OCI-LY1 (cell line): Measurements from ENCODE around the gene COL26A1.

Experiments
- H2AFZ ChIP-seq: fragments of 200-600 bp; sonication (generic), shearing (Covaris generic); 2 replicates; pipeline ENCODE4 v1.6.0; 2014; ENCODE audit warnings: antibody characterized with exemption, mild to moderate bottlenecking, low read length
- H3F3A ChIP-seq: fragments of 200-600 bp; sonication (generic), shearing (Covaris generic); 2 replicates; pipeline ENCODE4 v1.6.0; 2014; ENCODE audit warnings: mild to moderate bottlenecking, antibody characterized with exemption, low read length, moderate library complexity; ENCODE audit not compliant: insufficient read depth
- H3K27ac ChIP-seq: fragments of 200-600 bp; sonication (generic); 2 replicates; pipeline ENCODE4 v1.5.1; 2014; ENCODE audit warnings: low read length, mixed run types, mild to moderate bottlenecking, low read depth; ENCODE audit not compliant: poor library complexity, severe bottlenecking
- H3K27me3 ChIP-seq: fragments of 200-600 bp; sonication (generic); 2 replicates; pipeline ENCODE4 v1.6.0; 2014; ENCODE audit warnings: antibody characterized with exemption, mild to moderate bottlenecking, low read length, moderate library complexity; ENCODE audit not compliant: insufficient read depth
- H3K36me3 ChIP-seq: fragments of 200-600 bp; sonication (generic); 2 replicates; pipeline ENCODE4 v1.6.1; 2014; ENCODE audit warnings: mild to moderate bottlenecking, antibody characterized with exemption, low read length, moderate library complexity, mixed read lengths; ENCODE audit not compliant: insufficient read depth
- H3K4me1 ChIP-seq: fragments of 200-600 bp; sonication (generic); 2 replicates; pipeline ENCODE4 v1.5.1; 2014; ENCODE audit warnings: mild to moderate bottlenecking, low read length, moderate library complexity; ENCODE audit not compliant: insufficient read depth, severe bottlenecking
- H3K4me2 ChIP-seq: fragments of 200-600 bp; sonication (generic), shearing (Covaris generic); 2 replicates; pipeline ENCODE4 v1.6.1; 2014; ENCODE audit warnings: low read length
- H3K4me3 ChIP-seq: fragments of 200-600 bp; sonication (generic); 2 replicates; pipeline ENCODE4 v1.5.1; 2014; ENCODE audit warnings: low read length, low read depth, mild to moderate bottlenecking, mixed read lengths; ENCODE audit not compliant: poor library complexity, severe bottlenecking
- H3K79me2 ChIP-seq: fragments of 200-600 bp; shearing (Covaris generic); 2 replicates; pipeline ENCODE4 v1.6.1; 2016; ENCODE audit warnings: mixed run types, low read length, mixed read lengths; ENCODE audit not compliant: insufficient read depth
- H3K9ac ChIP-seq: fragments of 200-600 bp; sonication (generic), shearing (Covaris generic); 2 replicates; pipeline ENCODE4 v1.6.1; 2014; ENCODE audit warnings: mild to moderate bottlenecking, low read length, mixed read lengths
- H3K9me2 ChIP-seq: fragments of 200-600 bp; sonication (generic), shearing (Covaris generic); 2 replicates; pipeline ENCODE4 v1.6.1; 2014; ENCODE audit warnings: low read depth, mild to moderate bottlenecking, low read length, mixed read lengths
- H3K9me3 ChIP-seq: fragments of 200-600 bp; shearing (Covaris generic); 2 replicates; pipeline ENCODE4 v1.6.1; 2014; ENCODE audit warnings: low read length, mixed read lengths
- H4K20me1 ChIP-seq: fragments of 200-600 bp; sonication (generic), shearing (Covaris generic); 2 replicates; pipeline ENCODE4 v1.6.0; 2016; ENCODE audit warnings: mild to moderate bottlenecking, low read length; ENCODE audit not compliant: insufficient read depth
- CTCF ChIP-seq: fragments of 200-600 bp; sonication (generic), shearing (Covaris generic); IDR thresholded peaks from 2 replicates; pipeline ENCODE4 v1.5.1; 2017; ENCODE audit warnings: mild to moderate bottlenecking, antibody characterized with exemption, low read length, moderate library complexity, mixed read lengths
- EZH2 ChIP-seq: fragments of 200-600 bp; sonication (generic), shearing (Covaris generic); IDR thresholded peaks from 2 replicates; pipeline ENCODE4 v1.8.0; 2017; ENCODE audit warnings: borderline replicate concordance, mixed run types, mild to moderate bottlenecking, antibody characterized with exemption, low read length, moderate library complexity, mixed read lengths

The COL26A1 gene

GRCh38 chr7:101517304-101517703 is 154.6 kb downstream of the COL26A1 start:
- H3K9me2 ChIP-seq, result no peaks in the 10 kb centered on the region
- H3K27me3 ChIP-seq, result peaks cover 38% of the 10 kb centered on the region
- H3K9me3 ChIP-seq, result no peaks in the 10 kb centered on the region
- H2AFZ ChIP-seq, result no peak overlapping the region
- no peak overlapping the region for H3K27ac ChIP-seq
- no peaks in the 10 kb centered on the region for H4K20me1 ChIP-seq
- H3K79me2 ChIP-seq, result no peaks in the 10 kb centered on the region
- no peak overlapping the region for H3K9ac ChIP-seq
- no peaks in the 10 kb centered on the region for H3F3A ChIP-seq
- H3K4me2 ChIP-seq, result no peak overlapping the region
- no peaks in the 10 kb centered on the region for H3K36me3 ChIP-seq
- no peak for TF ChIP-seq EZH2
- TF ChIP-seq CTCF, result no peak
- H3K4me1 ChIP-seq, result no peaks in the 10 kb centered on the region
- no peak overlapping the region for H3K4me3 ChIP-seq

- Histone ChIP-seq H4K20me1 (no peaks in the 10 kb centered on the region), H2AFZ (no peak overlapping the region), H3K27ac (no peak overlapping the region), H3K4me1 (no peaks in the 10 kb centered on the region), H3K9me2 (no peaks in the 10 kb centered on the region), H3F3A (no peaks in the 10 kb centered on the region), H3K79me2 (no peaks in the 10 kb centered on the region), H3K9me3 (no peaks in the 10 kb centered on the region), H3K4me2 (no peak overlapping the region), H3K27me3 (peaks cover 41% of the 10 kb centered on the region), H3K9ac (no peak overlapping the region), H3K36me3 (no peaks in the 10 kb centered on the region), H3K4me3 (no peak overlapping the region)
- TF ChIP-seq EZH2 (no peak), CTCF (no peak)
These were observed 155.7 kb downstream of the COL26A1 start for GRCh38 chr7:101518336-101518735.

- Histone ChIP-seq H3K9ac (no peak overlapping the region), H3K4me2 (no peak overlapping the region), H3K4me3 (no peak overlapping the region), H3K36me3 (no peaks in the 10 kb centered on the region), H3K79me2 (no peaks in the 10 kb centered on the region), H3K27me3 (peaks cover 47% of the 10 kb centered on the region), H3K9me2 (no peaks in the 10 kb centered on the region), H4K20me1 (no peaks in the 10 kb centered on the region), H3K4me1 (no peaks in the 10 kb centered on the region), H3K27ac (no peak overlapping the region), H3F3A (no peaks in the 10 kb centered on the region), H3K9me3 (no peaks in the 10 kb centered on the region), H2AFZ (no peak overlapping the region)
- TF ChIP-seq CTCF (no peak), EZH2 (no peak)
These were observed 156.8 kb downstream of the COL26A1 start for GRCh38 chr7:101519324-101520023.
